Fibroblast of mammary gland (primary cell): ENCODE measurements around the gene OR8A1.

Source experiments
- DNase-seq: peaks from one replicate; pipeline ENCODE4 v3.0.0-alpha.2; 2010; ENCODE audit warnings: low read depth
- H3K4me3 ChIP-seq: 2 replicates; pipeline ENCODE4 v1.5.1; 2011; ENCODE audit warnings: low read depth, mild to moderate bottlenecking, low read length, moderate library complexity; ENCODE audit not compliant: control insufficient read depth
- CTCF ChIP-seq: conservative IDR thresholded peaks from 2 replicates; pipeline ENCODE4 v1.5.1; 2011; ENCODE audit warnings: low read depth, low read length, inconsistent platforms; ENCODE audit not compliant: control insufficient read depth, insufficient read depth

Gene OR8A1

GRCh38 chr11:124577716-124578427, 8.1 kb downstream of the OR8A1 start:
- no peak for TF ChIP-seq CTCF
- DNase-seq: no peak
- no peak overlapping the region for H3K4me3 ChIP-seq

- no peak overlapping the region for H3K4me3 ChIP-seq
- no peak for TF ChIP-seq CTCF
- no peak for DNase-seq
These were observed 9.0 kb downstream of the OR8A1 start for GRCh38 chr11:124578761-124579160.

- H3K4me3 ChIP-seq: no peak overlapping the region
- no peak for TF ChIP-seq CTCF
- no peak for DNase-seq
These were observed 12.0 kb downstream of the OR8A1 start for GRCh38 chr11:124581817-124582216.

GRCh38 chr11:124582565-124582964, 12.8 kb downstream of the OR8A1 start:
- no peak for DNase-seq

GRCh38 chr11:124583781-124584180, 14.0 kb downstream of the OR8A1 start:
- TF ChIP-seq CTCF: no peak
- no peak overlapping the region for H3K4me3 ChIP-seq
- DNase-seq: no peak

More at GRCh38 chr11:124582565-124582964, 12.8 kb downstream of the OR8A1 start:
- H3K4me3 ChIP-seq: no peak overlapping the region
- TF ChIP-seq CTCF: no peak

GRCh38 chr11:124584681-124585372, 15.0 kb downstream of the OR8A1 start:
- TF ChIP-seq CTCF: no peak
- no peak for DNase-seq
- no peak overlapping the region for H3K4me3 ChIP-seq
